Esophagus muscularis mucosa (tissue), 4 donors: ENCODE results near the gene RNASEH1.

ENCODE experiments used
- EP300 ChIP-seq: sonication (generic); formaldehyde crosslinking; IDR thresholded peaks from one replicate; pipeline ENCODE4 v1.6.1; 2017; ENCODE audit warnings: antibody characterized with exemption
- POLR2AphosphoS5 ChIP-seq, 2 donors: sonication (generic); formaldehyde crosslinking; IDR thresholded peaks; one replicate each; pipeline ENCODE4 v1.6.1; 2017; ENCODE audit warnings: antibody characterized with exemption in 2 of 2
- TF ChIP-seq, protein P1 (sequence below), 3 experiments: fragments of 200-600 bp in 2 of 3; fragments of 450-650 bp in 1 of 3; sonication (generic) in 2 of 3; IDR thresholded peaks; one replicate each; pipeline ENCODE4 v1.5.1; 2017 to 2019; ENCODE audit warnings: antibody characterized with exemption in 3 of 3, mild to moderate bottlenecking in 2 of 3, moderate library complexity in 1 of 3

DNA sequence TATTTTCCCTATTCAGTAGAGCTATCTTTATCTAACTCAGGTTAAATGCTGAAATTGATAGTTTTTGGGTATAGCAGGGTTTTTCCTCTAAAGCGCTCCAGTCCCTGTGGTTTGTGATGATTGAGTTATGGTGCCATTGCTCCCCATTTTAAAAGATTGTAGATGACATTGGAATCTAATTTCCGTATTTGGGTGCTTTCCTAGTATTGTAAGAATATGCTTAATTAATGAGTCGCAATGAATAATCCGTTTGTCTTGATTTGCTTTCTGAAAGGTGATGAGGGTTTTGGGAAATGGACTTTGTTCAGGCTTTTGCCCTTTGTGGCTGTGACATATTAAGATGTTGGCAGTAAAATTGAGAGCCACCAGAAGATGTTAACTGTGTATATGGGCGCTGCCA is 20.9 kb upstream of the RNASEH1 start:
- TF ChIP-seq, protein P1, sequence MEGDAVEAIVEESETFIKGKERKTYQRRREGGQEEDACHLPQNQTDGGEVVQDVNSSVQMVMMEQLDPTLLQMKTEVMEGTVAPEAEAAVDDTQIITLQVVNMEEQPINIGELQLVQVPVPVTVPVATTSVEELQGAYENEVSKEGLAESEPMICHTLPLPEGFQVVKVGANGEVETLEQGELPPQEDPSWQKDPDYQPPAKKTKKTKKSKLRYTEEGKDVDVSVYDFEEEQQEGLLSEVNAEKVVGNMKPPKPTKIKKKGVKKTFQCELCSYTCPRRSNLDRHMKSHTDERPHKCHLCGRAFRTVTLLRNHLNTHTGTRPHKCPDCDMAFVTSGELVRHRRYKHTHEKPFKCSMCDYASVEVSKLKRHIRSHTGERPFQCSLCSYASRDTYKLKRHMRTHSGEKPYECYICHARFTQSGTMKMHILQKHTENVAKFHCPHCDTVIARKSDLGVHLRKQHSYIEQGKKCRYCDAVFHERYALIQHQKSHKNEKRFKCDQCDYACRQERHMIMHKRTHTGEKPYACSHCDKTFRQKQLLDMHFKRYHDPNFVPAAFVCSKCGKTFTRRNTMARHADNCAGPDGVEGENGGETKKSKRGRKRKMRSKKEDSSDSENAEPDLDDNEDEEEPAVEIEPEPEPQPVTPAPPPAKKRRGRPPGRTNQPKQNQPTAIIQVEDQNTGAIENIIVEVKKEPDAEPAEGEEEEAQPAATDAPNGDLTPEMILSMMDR (IDR thresholded peaks at IDR 0.05) = no peak
- TF ChIP-seq EP300 (no peak), POLR2AphosphoS5 (IDR thresholded peaks at IDR 0.05) (no peak)
